Esophagus squamous epithelium (tissue), 4 donors: ENCODE results near the gene ARF1.

Experiments
- POLR2A ChIP-seq, 4 donors: fragments of 450-650 bp; IDR thresholded peaks; one replicate each; pipeline ENCODE4 v1.6.1; 2017; ENCODE audit warnings: antibody characterized with exemption in 4 of 4, mild to moderate bottlenecking in 4 of 4, moderate library complexity in 3 of 4
- TF ChIP-seq, protein P1 (sequence below), 6 experiments: fragments of 450-650 bp in 4 of 6; fragments of 200-600 bp in 2 of 6; sonication (generic) in 2 of 6; IDR thresholded peaks; one replicate each; pipeline ENCODE4 v1.5.1; 2016 to 2019; ENCODE audit warnings: antibody characterized with exemption in 6 of 6, mild to moderate bottlenecking in 4 of 6, moderate library complexity in 4 of 6

- no peak for TF ChIP-seq POLR2A (IDR thresholded peaks at IDR 0.05)
- TF ChIP-seq, protein P1, sequence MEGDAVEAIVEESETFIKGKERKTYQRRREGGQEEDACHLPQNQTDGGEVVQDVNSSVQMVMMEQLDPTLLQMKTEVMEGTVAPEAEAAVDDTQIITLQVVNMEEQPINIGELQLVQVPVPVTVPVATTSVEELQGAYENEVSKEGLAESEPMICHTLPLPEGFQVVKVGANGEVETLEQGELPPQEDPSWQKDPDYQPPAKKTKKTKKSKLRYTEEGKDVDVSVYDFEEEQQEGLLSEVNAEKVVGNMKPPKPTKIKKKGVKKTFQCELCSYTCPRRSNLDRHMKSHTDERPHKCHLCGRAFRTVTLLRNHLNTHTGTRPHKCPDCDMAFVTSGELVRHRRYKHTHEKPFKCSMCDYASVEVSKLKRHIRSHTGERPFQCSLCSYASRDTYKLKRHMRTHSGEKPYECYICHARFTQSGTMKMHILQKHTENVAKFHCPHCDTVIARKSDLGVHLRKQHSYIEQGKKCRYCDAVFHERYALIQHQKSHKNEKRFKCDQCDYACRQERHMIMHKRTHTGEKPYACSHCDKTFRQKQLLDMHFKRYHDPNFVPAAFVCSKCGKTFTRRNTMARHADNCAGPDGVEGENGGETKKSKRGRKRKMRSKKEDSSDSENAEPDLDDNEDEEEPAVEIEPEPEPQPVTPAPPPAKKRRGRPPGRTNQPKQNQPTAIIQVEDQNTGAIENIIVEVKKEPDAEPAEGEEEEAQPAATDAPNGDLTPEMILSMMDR (IDR thresholded peaks at IDR 0.05): no peak
Measured at GRCh38 chr1:228147151-228147693, 64.7 kb downstream of the ARF1 start.
